OCI-LY1 (cell line): Measurements from ENCODE around the gene ARPP21.

Source experiments
- H2AFZ ChIP-seq: fragments of 200-600 bp; sonication (generic), shearing (Covaris generic); 2 replicates; pipeline ENCODE4 v1.6.0; 2014; ENCODE audit warnings: antibody characterized with exemption, mild to moderate bottlenecking, low read length
- H3F3A ChIP-seq: fragments of 200-600 bp; sonication (generic), shearing (Covaris generic); 2 replicates; pipeline ENCODE4 v1.6.0; 2014; ENCODE audit warnings: mild to moderate bottlenecking, antibody characterized with exemption, low read length, moderate library complexity; ENCODE audit not compliant: insufficient read depth
- H3K27ac ChIP-seq: fragments of 200-600 bp; sonication (generic); 2 replicates; pipeline ENCODE4 v1.5.1; 2014; ENCODE audit warnings: low read length, mixed run types, mild to moderate bottlenecking, low read depth; ENCODE audit not compliant: poor library complexity, severe bottlenecking
- H3K27me3 ChIP-seq: fragments of 200-600 bp; sonication (generic); 2 replicates; pipeline ENCODE4 v1.6.0; 2014; ENCODE audit warnings: antibody characterized with exemption, mild to moderate bottlenecking, low read length, moderate library complexity; ENCODE audit not compliant: insufficient read depth
- H3K36me3 ChIP-seq: fragments of 200-600 bp; sonication (generic); 2 replicates; pipeline ENCODE4 v1.6.1; 2014; ENCODE audit warnings: mild to moderate bottlenecking, antibody characterized with exemption, low read length, moderate library complexity, mixed read lengths; ENCODE audit not compliant: insufficient read depth
- H3K4me1 ChIP-seq: fragments of 200-600 bp; sonication (generic); 2 replicates; pipeline ENCODE4 v1.5.1; 2014; ENCODE audit warnings: mild to moderate bottlenecking, low read length, moderate library complexity; ENCODE audit not compliant: insufficient read depth, severe bottlenecking
- H3K4me2 ChIP-seq: fragments of 200-600 bp; sonication (generic), shearing (Covaris generic); 2 replicates; pipeline ENCODE4 v1.6.1; 2014; ENCODE audit warnings: low read length
- H3K4me3 ChIP-seq: fragments of 200-600 bp; sonication (generic); 2 replicates; pipeline ENCODE4 v1.5.1; 2014; ENCODE audit warnings: low read length, low read depth, mild to moderate bottlenecking, mixed read lengths; ENCODE audit not compliant: poor library complexity, severe bottlenecking
- H3K79me2 ChIP-seq: fragments of 200-600 bp; shearing (Covaris generic); 2 replicates; pipeline ENCODE4 v1.6.1; 2016; ENCODE audit warnings: mixed run types, low read length, mixed read lengths; ENCODE audit not compliant: insufficient read depth
- H3K9ac ChIP-seq: fragments of 200-600 bp; sonication (generic), shearing (Covaris generic); 2 replicates; pipeline ENCODE4 v1.6.1; 2014; ENCODE audit warnings: mild to moderate bottlenecking, low read length, mixed read lengths
- H3K9me2 ChIP-seq: fragments of 200-600 bp; sonication (generic), shearing (Covaris generic); 2 replicates; pipeline ENCODE4 v1.6.1; 2014; ENCODE audit warnings: low read depth, mild to moderate bottlenecking, low read length, mixed read lengths
- H3K9me3 ChIP-seq: fragments of 200-600 bp; shearing (Covaris generic); 2 replicates; pipeline ENCODE4 v1.6.1; 2014; ENCODE audit warnings: low read length, mixed read lengths
- H4K20me1 ChIP-seq: fragments of 200-600 bp; sonication (generic), shearing (Covaris generic); 2 replicates; pipeline ENCODE4 v1.6.0; 2016; ENCODE audit warnings: mild to moderate bottlenecking, low read length; ENCODE audit not compliant: insufficient read depth
- CTCF ChIP-seq: fragments of 200-600 bp; sonication (generic), shearing (Covaris generic); IDR thresholded peaks from 2 replicates; pipeline ENCODE4 v1.5.1; 2017; ENCODE audit warnings: mild to moderate bottlenecking, antibody characterized with exemption, low read length, moderate library complexity, mixed read lengths
- EZH2 ChIP-seq: fragments of 200-600 bp; sonication (generic), shearing (Covaris generic); IDR thresholded peaks from 2 replicates; pipeline ENCODE4 v1.8.0; 2017; ENCODE audit warnings: borderline replicate concordance, mixed run types, mild to moderate bottlenecking, antibody characterized with exemption, low read length, moderate library complexity, mixed read lengths

Gene ARPP21

DNA sequence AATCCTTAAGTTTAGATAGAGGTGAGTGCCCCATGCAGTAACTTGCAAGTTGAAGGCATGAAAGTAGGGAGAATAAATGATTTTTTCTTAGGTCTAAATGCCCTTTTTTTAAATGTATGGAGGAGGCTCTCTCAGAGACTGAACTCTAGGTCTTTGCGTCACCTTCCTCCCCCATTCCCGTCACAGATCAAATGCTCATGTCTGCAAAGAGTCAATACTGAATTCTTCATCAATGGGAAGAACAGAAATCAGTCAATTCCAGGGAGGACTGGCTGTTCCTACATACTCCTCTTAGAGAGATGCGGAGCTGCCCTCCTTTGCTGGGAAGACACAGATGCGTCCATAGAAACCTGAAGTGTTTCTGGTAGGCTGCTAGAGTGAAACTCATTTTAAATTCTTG lies 98.2 kb downstream of the ARPP21 start:
- no peak for TF ChIP-seq EZH2
- no peak for TF ChIP-seq CTCF
- Histone ChIP-seq H3K4me1 (peaks cover 26% of the 10 kb centered on the region), H3K36me3 (peaks cover 96% of the 10 kb centered on the region), H3K9me3 (no peaks in the 10 kb centered on the region), H3K4me2 (no peak overlapping the region), H3F3A (no peaks in the 10 kb centered on the region), H3K9me2 (no peaks in the 10 kb centered on the region), H3K27ac (no peak overlapping the region), H4K20me1 (no peaks in the 10 kb centered on the region), H3K27me3 (no peaks in the 10 kb centered on the region), H2AFZ (no peak overlapping the region), H3K9ac (no peak overlapping the region), H3K79me2 (no peaks in the 10 kb centered on the region), H3K4me3 (no peak overlapping the region)

DNA sequence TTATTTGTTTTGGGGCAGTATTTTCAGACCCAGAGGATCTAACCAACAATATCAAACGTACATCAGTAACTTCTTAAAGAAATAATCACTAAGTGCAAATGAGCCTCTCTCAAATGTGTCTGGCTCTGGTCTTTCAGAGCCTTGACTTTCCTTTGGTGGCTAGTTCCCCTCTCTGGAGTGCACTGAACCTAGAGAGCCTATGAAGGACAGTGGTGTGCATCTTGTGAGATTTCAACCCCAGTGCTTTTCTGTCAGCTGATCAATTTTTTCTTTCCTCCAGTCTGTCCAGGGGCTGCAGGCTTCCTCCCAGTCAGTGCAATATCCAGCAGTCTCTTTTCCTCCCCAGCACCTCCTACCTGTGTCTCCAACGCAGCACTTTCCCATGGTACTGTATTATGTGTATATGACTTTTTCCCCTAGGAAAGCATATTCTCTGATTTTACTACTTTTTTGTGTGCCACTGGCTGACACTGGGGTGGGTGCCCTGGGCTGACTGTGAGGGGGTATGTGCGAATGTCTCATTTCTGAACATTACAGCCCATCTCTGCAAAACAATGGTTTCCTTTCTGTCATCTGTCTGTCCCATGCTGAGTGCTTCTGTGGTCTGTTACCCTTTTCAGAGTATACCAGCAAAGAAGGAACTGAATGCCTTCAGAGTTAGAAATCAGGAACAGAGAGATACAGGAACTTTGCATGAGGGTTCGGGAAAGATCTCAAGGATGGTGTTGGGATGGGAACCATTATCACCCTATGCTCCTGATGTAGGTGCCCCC lies 98.8 kb downstream of the ARPP21 start:
- peaks cover 98% of the 10 kb centered on the region for H3K36me3 ChIP-seq
- TF ChIP-seq EZH2: no peak
- TF ChIP-seq CTCF: no peak
- no peak overlapping the region for H3K9ac ChIP-seq
- no peak overlapping the region for H3K4me3 ChIP-seq
- H3K79me2 ChIP-seq: no peaks in the 10 kb centered on the region
- H4K20me1 ChIP-seq: no peaks in the 10 kb centered on the region
- no peaks in the 10 kb centered on the region for H3K27me3 ChIP-seq
- H3K4me2 ChIP-seq: no peak overlapping the region; the same call in 1 of the 2 replicates
- no peaks in the 10 kb centered on the region for H3K9me3 ChIP-seq
- H2AFZ ChIP-seq: no peak overlapping the region
- H3K4me1 ChIP-seq: peaks cover 26% of the 10 kb centered on the region
- no peaks in the 10 kb centered on the region for H3K9me2 ChIP-seq
- H3F3A ChIP-seq: no peaks in the 10 kb centered on the region
- peak overlapping the region; percentile 6 for H3K27ac ChIP-seq

GRCh38 chr3:35739181-35739809 lies 100.0 kb downstream of the ARPP21 start:
- Histone ChIP-seq H3K4me1 (peaks cover 26% of the 10 kb centered on the region), H3K4me3 (no peak overlapping the region), H3F3A (no peaks in the 10 kb centered on the region), H3K4me2 (no peak overlapping the region), H3K9me3 (no peaks in the 10 kb centered on the region), H3K27me3 (no peaks in the 10 kb centered on the region), H3K9ac (no peak overlapping the region), H3K36me3 (peaks cover 98% of the 10 kb centered on the region), H3K27ac (no peak overlapping the region), H4K20me1 (no peaks in the 10 kb centered on the region), H3K9me2 (no peaks in the 10 kb centered on the region), H3K79me2 (no peaks in the 10 kb centered on the region), H2AFZ (no peak overlapping the region)
- TF ChIP-seq CTCF (no peak), EZH2 (no peak)
